Sigmoid colon (tissue), 7 donors: Measurements from ENCODE around the gene CD33. TPM values are rescaled to one million over a fixed set of nuclear protein-coding genes. Genes with fewer than 3 reads are reported as not detected.
"Not testable (repeated sequence)": the region's sequence is repeated elsewhere in the genome, so short reads cannot be mapped to it uniquely, and the experiment has no call there.

ENCODE experiments used
- DNase-seq: peaks from one replicate; pipeline ENCODE4 v3.0.0-alpha.2; 2019
- H3K27ac ChIP-seq, 4 donors: fragments of 200-600 bp; sonication (generic); one replicate each; pipeline ENCODE4 v1.5.1; 2016 to 2019; ENCODE audit warnings: mild to moderate bottlenecking in 1 of 4
- H3K27me3 ChIP-seq, 3 donors: fragments of 200-600 bp; sonication (generic); one replicate each; pipeline ENCODE4 v1.5.1; 2019; ENCODE audit warnings: mild to moderate bottlenecking in 1 of 3
- H3K36me3 ChIP-seq, 4 donors: fragments of 200-600 bp; sonication (generic); one replicate each; pipeline ENCODE4 v1.5.1; 2016 to 2019
- H3K4me1 ChIP-seq, 4 donors: fragments of 200-600 bp; sonication (generic); one replicate each; pipeline ENCODE4 v1.5.1; 2017 to 2019
- H3K4me3 ChIP-seq, 4 donors: fragments of 200-600 bp; sonication (generic); one replicate each; pipeline ENCODE4 v1.5.1; 2017 to 2019; ENCODE audit warnings: mild to moderate bottlenecking in 2 of 4, moderate library complexity in 1 of 4
- H3K9me3 ChIP-seq, 4 donors: fragments of 200-600 bp in 3 of 4; sonication (generic) in 3 of 4; one replicate each; pipeline versions ENCODE4 v1.5.1 to v1.6.1; 2013 to 2019
- EP300 ChIP-seq, 4 donors: sonication (generic); formaldehyde crosslinking; IDR thresholded peaks; one replicate each; pipeline ENCODE4 v1.6.1; 2017; ENCODE audit warnings: antibody characterized with exemption in 4 of 4
- POLR2A ChIP-seq, 2 donors: fragments of 450-650 bp; IDR thresholded peaks; one replicate each; pipeline ENCODE4 v1.6.1; 2016; ENCODE audit warnings: antibody characterized with exemption in 2 of 2, mild to moderate bottlenecking in 2 of 2, moderate library complexity in 2 of 2
- POLR2AphosphoS5 ChIP-seq, 4 donors: sonication (generic); formaldehyde crosslinking; IDR thresholded peaks; one replicate each; pipeline ENCODE4 v1.6.1; 2017; ENCODE audit warnings: antibody characterized with exemption in 4 of 4
- WGBS, 2 donors: extraction: QIAGEN DNeasy Blood & Tissue Kit; methylation state at CpG; one replicate each; pipeline ENCODE4 v1.1.7; 2013; 5-methylcytosine and 5-hydroxymethylcytosine counted together
- intact Hi-C: fragments of 100-400 bp; cut with DNase I; formaldehyde crosslinking; loops from one replicate; pipeline ENCODE4 v1.15.1; 2023
- polyA plus RNA-seq, 3 donors: library from polyadenylated mRNA; stranded (reverse); fragments of 200-250 nt; gene quantifications; one replicate each; pipeline ENCODE4 v1.2.3, GENCODE V29; 2013
- total RNA-seq, 4 donors: library from RNA; depleted of rRNA; stranded (reverse); fragments of >200 nt; gene quantifications; one replicate each; pipeline ENCODE4 v1.1.0, GENCODE V29; 2016
- TF ChIP-seq, protein P1 (sequence below), 4 experiments: fragments of 450-650 bp in 3 of 4; fragments of 200-600 bp in 1 of 4; IDR thresholded peaks; one replicate each; pipeline ENCODE4 v1.5.1; 2016 to 2019; ENCODE audit warnings: antibody characterized with exemption in 4 of 4, mild to moderate bottlenecking in 3 of 4, moderate library complexity in 2 of 4
- donor health status: healthy with polysubstance abuse.
- donor health status: Bipolar disorder and iron deficiency.
- donor health status: healthy.

CD33 gene
- total and polyA plus RNA-seq, 7 donors: 2.5 to 8.1 (median 4.2) TPM

DNA sequence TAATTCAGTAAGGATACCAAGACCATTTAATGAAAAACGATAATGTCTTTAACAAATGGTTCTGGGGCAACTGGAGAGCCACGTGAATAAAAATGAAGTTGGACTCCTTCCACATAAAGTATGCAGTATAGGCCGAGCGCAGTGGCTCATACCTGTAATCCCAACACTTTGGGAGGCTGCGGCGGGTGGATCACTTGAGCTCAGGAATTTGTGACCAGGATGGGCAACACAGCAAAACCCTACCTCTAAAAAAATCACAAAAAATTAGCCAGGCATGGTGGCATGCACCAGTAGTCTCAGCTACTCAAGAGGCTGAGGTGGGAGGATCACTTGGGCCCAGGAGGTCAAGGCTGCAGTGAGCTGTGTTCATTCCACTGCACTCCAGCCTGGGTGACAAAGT lies 20.6 kb upstream of the CD33 start:
- H3K9me3 ChIP-seq: no peaks in the 10 kb centered on the region
- intact Hi-C loops: no loop called here
- no peaks in the 10 kb centered on the region for H3K4me1 ChIP-seq
- no peak overlapping the region for H3K27ac ChIP-seq
- peaks cover 0 to 4% (median 0%) of the 10 kb centered on the region in 3 donors for H3K27me3 ChIP-seq
- H3K36me3 ChIP-seq: no peaks in the 10 kb centered on the region
- TF ChIP-seq, protein P1, sequence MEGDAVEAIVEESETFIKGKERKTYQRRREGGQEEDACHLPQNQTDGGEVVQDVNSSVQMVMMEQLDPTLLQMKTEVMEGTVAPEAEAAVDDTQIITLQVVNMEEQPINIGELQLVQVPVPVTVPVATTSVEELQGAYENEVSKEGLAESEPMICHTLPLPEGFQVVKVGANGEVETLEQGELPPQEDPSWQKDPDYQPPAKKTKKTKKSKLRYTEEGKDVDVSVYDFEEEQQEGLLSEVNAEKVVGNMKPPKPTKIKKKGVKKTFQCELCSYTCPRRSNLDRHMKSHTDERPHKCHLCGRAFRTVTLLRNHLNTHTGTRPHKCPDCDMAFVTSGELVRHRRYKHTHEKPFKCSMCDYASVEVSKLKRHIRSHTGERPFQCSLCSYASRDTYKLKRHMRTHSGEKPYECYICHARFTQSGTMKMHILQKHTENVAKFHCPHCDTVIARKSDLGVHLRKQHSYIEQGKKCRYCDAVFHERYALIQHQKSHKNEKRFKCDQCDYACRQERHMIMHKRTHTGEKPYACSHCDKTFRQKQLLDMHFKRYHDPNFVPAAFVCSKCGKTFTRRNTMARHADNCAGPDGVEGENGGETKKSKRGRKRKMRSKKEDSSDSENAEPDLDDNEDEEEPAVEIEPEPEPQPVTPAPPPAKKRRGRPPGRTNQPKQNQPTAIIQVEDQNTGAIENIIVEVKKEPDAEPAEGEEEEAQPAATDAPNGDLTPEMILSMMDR (IDR thresholded peaks at IDR 0.05): no peak
- TF ChIP-seq POLR2AphosphoS5 (IDR thresholded peaks at IDR 0.05): no peak
- TF ChIP-seq EP300 (IDR thresholded peaks at IDR 0.05): no peak
- WGBS, 2 donors: 82 to 85% methylated on average over 6 of the region's 6 CpGs
- H3K4me3 ChIP-seq: no peak overlapping the region
- DNase-seq: no peak

DNA sequence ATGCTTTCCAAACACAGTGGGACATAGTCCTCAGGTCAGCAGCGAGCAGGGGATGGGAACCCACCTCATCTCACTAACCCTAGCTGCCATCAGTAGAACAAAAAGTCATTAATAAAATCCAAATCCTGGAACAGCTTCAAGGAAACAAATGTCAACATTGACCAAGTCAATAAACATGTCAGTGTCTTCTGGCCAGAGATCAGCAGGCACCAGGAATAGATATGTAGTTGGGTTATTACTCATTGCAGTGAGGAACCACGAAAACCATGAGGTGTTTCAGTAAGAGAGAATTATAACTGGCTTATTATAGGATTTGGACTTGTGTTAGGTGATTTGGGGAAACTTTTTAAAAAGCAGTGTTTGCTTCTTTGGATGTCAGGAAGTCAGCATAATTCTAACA lies 17.1 kb upstream of the CD33 start:
- WGBS, 2 donors: 29 to 59% methylated on average over 2 of the region's 2 CpGs

DNA sequence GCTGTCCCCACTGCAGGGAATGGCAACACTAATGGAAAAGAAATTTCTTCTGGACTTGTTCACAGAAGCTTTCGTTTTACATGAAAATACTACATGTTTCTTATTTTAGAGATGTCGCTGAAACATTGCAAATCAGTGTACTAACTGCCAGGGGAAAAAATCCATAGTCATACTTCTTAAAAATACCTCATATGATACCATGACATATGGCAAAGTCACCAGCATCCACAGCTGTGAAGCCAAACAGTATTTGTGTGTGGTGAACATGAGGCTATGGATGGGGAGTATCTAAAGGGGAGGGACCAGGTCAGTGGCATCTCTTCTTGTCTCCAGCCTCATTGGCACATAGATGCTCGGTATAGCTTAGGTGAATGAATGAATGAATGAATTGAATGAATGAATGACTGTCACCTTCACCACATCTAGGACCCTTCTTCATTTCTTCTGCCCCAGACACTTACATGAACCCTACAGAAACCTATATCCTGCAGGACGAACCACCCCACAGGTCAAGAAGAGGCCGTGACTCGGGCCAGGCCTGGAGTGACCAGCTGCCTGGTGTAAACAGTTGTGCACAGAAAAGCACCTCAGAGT lies 14.6 kb upstream of the CD33 start:
- no peak for DNase-seq
- WGBS, 2 donors: 75 to 88% methylated on average over 6 of the region's 6 CpGs

More for the DNA sequence above, 17.1 kb upstream of the CD33 start:
- Histone ChIP-seq H3K27ac (no peak overlapping the region), H3K27me3 (no peaks in the 10 kb centered on the region), H3K9me3 (no peaks in the 10 kb centered on the region), H3K4me3 (no peak overlapping the region), H3K4me1 (no peaks in the 10 kb centered on the region), H3K36me3 (no peaks in the 10 kb centered on the region)
- DNase-seq: no peak
- TF ChIP-seq POLR2AphosphoS5 (IDR thresholded peaks at IDR 0.05) (no peak), EP300 (IDR thresholded peaks at IDR 0.05) (no peak), POLR2A (IDR thresholded peaks at IDR 0.05) (no peak)
- TF ChIP-seq, protein P1 (IDR thresholded peaks at IDR 0.05): no peak
- intact Hi-C loops: no loop called here

DNA sequence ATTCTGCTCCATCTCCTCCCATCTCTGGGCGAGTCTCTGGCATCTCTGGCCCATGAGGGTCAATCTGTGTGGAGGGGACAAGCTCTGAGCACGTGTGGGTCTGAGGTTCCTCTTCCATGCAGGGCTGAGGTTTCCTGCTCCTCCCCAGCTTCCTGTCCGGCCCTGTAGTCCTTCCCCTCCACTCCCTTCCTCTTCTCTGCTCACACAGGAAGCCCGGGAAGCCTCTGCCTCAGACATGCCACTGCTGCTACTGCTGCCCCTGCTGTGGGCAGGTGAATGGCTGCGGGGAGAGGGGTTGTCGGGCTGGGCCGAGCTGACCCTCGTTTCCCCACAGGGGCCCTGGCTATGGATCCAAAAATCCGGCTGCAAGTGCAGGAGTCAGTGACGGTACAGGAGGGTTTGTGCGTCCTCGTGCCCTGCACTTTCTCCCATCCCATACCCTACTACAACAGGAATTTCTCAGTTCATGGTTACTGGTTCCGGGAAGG lies 14.0 kb upstream of the CD33 start:
- H3K4me3 ChIP-seq, H3K27me3 ChIP-seq, H3K36me3 ChIP-seq, DNase-seq, H3K27ac ChIP-seq, H3K4me1 ChIP-seq, intact Hi-C loops, H3K9me3 ChIP-seq: not testable (repeated sequence)
- WGBS, 2 donors: 47 to 59% methylated on average over 13 of the region's 13 CpGs

More for the DNA sequence above, 14.6 kb upstream of the CD33 start:
- no peaks in the 10 kb centered on the region for H3K4me1 ChIP-seq
- H3K27me3 ChIP-seq: no peaks in the 10 kb centered on the region
- H3K4me3 ChIP-seq: no peak overlapping the region
- H3K36me3 ChIP-seq: no peaks in the 10 kb centered on the region
- intact Hi-C loops: no loop called here
- no peak overlapping the region for H3K27ac ChIP-seq
- no peaks in the 10 kb centered on the region for H3K9me3 ChIP-seq
- TF ChIP-seq, protein P1 (IDR thresholded peaks at IDR 0.05): no peak
- TF ChIP-seq POLR2A (IDR thresholded peaks at IDR 0.05) (no peak), POLR2AphosphoS5 (IDR thresholded peaks at IDR 0.05) (no peak), EP300 (IDR thresholded peaks at IDR 0.05) (no peak)

DNA sequence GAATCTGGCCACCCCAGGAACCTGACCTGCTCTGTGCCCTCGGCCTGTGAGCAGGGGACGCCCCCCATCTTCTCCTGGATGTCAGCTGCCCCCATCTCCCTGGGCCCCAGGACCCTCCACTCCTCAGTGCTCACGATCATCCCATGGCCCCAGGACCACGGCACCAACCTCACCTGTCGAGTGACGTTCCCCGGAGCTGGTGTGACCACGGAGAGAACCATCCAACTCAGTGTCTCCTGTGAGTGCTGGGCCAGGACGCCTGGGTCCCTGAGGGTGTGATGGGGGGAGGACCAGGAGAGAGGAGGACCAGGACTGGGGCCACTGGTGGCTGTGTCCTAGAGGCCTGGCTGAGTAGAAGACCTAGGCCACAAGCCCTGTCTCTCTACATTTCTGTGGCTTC lies 13.0 kb upstream of the CD33 start:
- Histone ChIP-seq H3K36me3 (no peaks in the 10 kb centered on the region), H3K27me3 (no peaks in the 10 kb centered on the region), H3K9me3 (no peaks in the 10 kb centered on the region), H3K27ac (no peak overlapping the region), H3K4me1 (no peaks in the 10 kb centered on the region), H3K4me3 (no peak overlapping the region)
- TF ChIP-seq EP300 (IDR thresholded peaks at IDR 0.05) (no peak), POLR2AphosphoS5 (IDR thresholded peaks at IDR 0.05) (no peak), POLR2A (IDR thresholded peaks at IDR 0.05) (no peak)
- TF ChIP-seq, protein P1 (IDR thresholded peaks at IDR 0.05): no peak
- intact Hi-C loops: no loop called here
- 79 to 86% methylated on average over 9 of the region's 9 CpGs for WGBS, 2 donors
- no peak for DNase-seq
